Skeletal muscle cell (primary cell): ENCODE measurements around the gene AGRN.
"Not testable (repeated sequence)": the region's sequence is repeated elsewhere in the genome, so short reads cannot be mapped to it uniquely, and the experiment has no call there.

Source experiments
- DNase-seq: peaks from one replicate; pipeline ENCODE4 v3.0.0-alpha.2; 2010; ENCODE audit warnings: low read depth
- H3K4me3 ChIP-seq: 2 replicates; pipeline ENCODE4 v1.5.1; 2011; ENCODE audit warnings: low read depth, mild to moderate bottlenecking, control low read depth, low read length, moderate library complexity

Gene AGRN

DNA sequence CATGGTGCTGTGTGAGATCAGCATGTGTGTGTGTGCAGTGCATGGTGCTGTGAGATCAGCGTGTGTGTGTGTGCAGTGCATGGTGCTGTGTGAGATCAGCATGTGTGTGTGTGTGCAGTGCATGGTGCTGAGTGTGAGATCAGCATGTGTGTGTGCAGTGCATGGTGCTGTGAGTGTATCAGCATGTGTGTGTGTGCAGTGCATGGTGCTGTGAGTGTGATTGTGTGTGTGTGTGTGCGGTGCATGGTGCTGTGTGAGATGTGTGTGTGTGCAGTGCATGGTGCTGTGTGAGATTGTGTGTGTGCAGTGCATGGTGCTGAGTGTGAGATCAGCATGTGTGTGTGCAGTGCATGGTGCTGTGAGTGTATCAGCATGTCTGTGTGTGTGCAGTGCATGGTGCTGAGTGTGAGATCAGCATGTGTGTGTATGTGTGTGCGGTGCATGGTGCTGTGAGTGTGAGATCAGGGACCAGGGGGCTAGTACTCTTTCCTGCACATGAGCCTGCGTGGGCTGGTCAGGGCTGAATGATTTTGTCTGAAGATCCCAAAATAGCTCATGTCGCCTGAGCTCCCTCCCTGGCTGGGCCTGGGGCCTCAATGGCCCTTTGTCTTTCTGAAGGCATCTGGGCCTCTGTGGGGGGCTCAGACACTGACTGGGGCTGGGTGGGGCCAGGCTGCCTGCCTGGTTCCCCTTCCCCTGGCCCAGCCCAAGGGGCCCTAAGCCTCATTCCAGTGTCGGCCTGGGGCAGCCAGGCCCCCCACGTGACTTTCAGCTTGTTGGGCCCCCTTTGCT is 11.1 kb downstream of the AGRN start:
- DNase-seq, H3K4me3 ChIP-seq: not testable (repeated sequence)

DNA sequence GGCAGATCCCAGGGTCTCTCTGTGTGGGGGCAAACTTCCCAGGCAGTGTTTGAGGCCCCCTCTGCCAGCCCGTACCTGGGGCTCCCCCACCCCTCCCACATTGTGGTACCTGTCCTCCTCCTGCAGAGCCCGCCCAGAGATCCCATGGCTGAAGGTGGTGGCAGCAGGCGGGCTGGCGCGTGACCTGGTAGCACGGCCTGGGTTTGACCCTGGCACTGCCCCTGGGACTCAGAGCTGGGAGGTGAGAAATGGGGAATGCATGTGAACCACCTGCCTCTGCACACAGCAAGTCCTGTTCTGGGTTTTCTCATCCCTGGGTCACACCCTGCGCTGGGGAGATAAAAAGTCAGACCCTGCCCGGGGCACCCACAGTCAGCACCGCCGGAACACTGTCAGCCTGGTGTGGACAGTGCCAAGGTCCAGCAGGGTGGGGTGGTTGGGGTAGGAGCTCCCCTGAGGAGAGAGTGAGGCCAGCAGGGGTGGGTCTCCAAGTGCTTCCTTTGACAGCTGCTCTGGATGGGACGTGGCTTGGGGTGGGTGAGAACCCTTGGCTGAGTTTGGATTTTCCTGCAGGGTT is 11.8 kb downstream of the AGRN start:
- H3K4me3 ChIP-seq: no peak overlapping the region
- DNase-seq: no peak

DNA sequence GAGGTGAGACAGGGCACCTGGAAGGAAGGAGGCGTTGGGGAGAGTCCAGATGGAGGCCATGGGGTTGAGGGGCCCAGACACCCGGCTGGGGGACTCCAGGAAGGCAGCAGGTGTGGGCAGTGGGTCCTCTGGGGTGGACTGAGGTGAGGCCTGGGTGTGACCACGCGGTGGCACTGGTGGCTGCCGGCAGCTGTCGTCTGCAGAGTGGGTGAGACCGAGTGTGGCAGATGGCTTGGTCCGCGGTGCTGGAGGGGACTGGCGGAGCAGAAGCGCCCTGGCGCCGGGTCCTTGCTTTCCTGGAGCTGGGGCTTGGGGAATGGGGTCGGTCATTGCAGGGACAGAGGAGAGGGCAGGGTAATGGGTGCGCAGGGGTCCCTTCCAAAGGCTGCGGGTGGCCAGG is 12.5 kb downstream of the AGRN start:
- H3K4me3 ChIP-seq: peak overlapping the region; percentile 47
- DNase-seq: no peak

DNA sequence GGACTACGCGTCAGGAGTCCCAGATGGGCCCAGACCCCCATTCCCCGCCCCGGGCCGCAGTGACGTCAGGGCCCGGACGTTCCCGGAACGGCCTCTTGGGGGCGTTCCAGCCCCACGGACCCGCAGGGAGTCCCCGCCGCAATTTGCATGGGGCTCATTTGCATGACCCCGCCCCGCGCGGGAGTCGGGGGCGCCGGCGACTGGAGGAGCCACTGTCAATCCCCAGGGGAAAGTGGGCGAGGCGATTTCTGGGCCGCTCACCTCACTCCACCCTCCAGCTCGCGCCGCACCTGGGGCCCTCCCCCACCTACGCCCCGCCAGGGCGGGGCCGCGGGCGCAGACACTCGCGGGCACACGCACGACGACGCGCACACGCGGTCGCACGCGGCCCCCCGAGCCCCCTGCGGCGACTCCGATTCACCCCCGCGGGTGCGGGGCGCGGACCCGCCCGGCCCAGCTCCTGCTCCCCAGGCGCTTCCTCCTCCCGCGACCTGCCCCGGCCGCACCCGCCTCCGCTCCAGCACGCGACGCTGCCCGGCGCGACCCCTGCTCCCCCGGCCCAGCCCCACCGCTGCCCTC is 13.2 kb downstream of the AGRN start:
- peak; percentile 20 for DNase-seq
- H3K4me3 ChIP-seq: peak overlapping the region; percentile 47

DNA sequence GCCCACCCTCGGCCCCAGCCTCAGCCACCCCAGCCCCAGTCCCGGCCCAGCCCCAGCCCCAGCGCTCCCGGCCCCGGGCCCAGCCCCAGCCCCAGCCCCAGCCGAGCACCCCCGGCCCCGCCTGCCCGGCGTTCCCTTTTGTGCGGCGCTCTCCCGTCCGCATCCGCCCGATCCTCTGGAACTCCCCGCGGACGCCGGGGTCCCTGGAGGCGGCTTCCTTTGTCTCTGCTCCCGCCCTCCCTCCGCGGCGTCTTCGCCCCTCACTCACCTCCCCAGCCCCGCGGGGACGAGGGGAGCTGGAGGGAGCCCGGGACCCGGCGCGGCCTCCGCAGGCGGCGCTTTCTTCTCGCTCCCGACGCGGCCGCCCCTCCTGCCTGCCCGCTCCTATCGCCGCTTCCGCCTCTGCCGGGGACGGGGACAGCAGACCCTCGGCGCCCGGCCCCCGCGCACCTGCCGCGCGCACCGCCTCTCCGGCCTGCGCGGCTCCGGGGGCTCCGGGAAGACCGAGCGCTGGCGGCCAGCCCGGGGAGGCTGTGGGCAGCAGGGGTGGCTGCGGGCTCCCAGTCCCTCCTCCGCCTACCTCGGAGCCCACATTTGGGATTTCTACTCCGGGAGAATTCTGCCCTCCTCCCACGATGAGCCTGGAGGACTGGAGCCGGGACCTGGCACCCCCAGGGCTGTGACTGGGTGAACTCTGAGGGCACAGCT is 14.0 kb downstream of the AGRN start:
- no peak for DNase-seq
- peak overlapping the region; percentile 28 for H3K4me3 ChIP-seq

DNA sequence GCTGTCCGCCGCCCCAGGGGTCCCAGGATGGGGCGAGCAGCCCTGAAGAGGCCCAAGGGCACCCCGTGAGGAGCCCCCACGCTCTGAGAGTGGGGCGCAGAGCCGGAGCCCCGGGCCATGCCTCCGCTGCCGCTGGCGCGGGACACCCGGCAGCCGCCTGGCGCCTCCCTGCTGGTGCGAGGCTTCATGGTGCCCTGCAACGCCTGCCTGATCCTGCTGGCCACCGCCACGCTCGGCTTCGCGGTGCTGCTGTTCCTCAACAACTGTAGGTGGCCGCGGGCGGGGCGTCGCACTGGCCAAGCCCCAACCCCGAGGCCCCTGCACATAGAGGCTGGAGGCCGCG is 14.5 kb downstream of the AGRN start:
- H3K4me3 ChIP-seq: no peak overlapping the region

DNA sequence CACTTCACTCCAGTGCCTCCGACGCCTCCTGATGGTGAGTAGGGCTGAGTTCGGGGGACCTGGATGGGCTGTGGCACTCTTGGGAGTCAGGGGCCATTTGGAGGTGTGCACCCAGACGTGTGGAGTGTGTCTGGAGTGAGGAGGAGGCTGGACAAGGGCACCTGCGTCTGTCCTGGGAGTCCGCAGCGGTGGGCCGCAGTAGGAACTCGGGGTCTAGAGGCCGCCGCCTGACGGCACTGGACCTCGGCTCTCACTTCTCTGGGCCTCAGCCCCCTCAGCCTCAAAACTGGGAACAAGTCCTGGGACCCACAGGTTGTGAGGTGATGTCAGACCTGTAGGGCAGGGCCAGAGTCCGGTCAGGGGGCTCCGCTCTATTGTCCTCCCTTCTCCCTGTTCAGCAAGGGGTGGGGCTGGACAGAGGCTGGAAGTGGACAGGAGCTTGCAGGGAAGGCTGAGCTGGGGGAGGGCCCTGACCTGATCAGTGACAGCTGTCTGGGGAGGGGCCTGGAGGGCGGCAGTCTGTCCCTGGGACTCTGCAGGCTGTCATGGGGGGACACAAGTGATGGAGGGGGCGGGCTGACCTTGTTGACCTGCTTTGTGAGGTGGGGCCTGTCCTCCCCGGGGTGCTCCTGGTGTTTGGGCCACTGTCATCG is 15.5 kb downstream of the AGRN start:
- H3K4me3 ChIP-seq: no peak overlapping the region
- DNase-seq: no peak

More for the DNA sequence above, 14.5 kb downstream of the AGRN start:
- no peak for DNase-seq

DNA sequence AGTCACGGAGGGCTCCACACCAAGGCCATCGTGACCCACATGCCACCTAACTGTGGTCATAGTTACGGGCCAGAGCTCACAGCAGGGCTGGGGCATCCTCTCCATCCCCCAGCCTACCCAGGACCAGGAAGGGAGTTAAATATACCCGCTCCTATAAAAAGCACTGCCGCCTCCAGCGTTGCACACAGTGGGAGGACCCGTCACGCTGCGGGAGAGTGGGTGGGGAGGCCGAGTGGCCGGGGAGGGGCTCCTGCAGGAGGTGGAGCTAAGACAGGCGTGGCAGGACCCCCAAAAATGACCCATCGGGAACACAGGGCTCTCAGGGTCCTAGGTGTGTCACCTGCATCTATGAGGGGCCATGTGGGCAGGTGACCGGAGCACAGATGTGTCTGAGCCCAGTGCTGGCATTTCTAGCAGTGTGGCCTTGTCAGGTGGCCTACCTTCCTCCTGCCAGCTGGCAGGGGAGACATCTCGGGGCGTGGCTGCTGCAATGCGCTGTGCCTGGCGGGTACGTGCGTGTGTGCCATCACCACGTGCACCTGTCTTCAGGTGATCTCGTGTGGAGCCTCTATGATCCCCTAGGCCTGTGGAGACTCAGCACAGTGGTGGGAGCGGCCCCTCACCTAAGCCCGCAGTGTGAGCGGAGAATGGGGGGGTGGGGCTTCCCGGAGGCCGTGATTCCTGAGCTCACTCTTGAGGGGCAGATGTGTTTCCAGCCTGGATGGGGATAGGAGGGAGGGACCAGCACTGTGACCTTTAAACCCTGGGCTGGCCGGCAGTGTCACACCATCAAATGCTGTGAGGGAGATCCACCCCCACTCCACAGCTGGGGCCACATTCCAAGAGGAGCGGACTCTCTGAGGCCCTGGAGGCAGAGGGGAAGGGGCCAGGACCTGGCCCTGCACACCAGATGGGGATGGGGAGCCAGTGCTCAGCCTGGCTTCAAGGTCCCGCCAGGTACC is 17.7 kb downstream of the AGRN start:
- H3K4me3 ChIP-seq: no peak overlapping the region
- no peak for DNase-seq

DNA sequence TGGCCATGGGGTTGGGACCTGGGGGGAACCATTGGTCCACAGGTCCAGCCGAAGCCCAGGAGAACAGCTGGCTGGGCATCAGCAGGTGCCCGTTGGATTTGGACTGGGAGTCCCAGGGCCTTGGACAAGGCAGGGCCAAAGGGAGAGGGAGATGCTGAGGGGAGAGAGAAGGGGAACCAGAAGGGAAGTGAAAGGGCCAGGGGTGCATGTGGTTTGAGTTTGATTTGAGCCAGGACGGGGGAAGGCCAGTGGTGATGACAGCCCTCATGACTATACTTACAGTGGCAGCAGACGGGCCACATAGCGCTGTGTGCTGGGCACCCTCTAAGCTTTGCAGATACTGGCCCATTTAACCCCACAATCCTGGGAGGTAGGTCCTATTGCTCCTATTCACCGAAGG is 18.8 kb downstream of the AGRN start:
- no peak for DNase-seq
- H3K4me3 ChIP-seq: no peak overlapping the region

DNA sequence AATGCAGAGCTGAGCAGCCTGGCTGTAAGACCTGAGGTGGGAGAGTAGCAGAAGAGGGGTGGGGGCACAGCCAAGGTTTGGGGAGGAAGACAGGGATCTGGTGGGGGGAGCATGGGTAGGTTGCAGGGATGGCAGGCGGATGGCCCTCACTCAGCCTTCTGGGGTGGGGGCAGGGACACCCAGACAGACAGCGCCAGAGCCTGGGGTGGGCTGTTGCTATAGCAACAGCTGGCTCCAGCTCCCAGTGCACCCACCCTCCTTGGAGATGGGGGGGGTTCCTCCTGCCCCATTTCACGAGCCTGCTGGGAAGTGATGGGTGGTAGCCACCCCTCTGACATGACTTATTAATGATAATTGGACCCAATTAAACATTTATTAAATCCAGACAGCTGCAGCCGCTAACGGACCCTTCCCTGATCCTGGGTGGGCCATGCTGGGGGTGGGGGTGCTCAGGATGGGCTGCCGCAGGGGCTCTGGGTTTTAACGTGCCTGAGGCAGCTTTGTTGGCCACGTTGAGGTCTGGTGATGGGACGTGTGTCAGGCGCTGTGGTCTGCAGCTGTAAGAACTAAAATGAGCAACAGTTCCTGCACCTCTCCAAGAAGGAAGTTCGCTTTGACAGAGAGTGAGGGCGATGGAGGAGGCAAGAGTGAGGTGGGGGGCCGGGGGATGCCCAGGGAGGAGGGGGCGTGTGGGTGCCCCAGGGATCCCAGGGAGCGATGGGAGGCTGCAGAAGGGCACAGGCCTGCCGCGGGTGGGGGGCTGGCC is 19.4 kb downstream of the AGRN start:
- no peak for DNase-seq
- H3K4me3 ChIP-seq: no peak overlapping the region

DNA sequence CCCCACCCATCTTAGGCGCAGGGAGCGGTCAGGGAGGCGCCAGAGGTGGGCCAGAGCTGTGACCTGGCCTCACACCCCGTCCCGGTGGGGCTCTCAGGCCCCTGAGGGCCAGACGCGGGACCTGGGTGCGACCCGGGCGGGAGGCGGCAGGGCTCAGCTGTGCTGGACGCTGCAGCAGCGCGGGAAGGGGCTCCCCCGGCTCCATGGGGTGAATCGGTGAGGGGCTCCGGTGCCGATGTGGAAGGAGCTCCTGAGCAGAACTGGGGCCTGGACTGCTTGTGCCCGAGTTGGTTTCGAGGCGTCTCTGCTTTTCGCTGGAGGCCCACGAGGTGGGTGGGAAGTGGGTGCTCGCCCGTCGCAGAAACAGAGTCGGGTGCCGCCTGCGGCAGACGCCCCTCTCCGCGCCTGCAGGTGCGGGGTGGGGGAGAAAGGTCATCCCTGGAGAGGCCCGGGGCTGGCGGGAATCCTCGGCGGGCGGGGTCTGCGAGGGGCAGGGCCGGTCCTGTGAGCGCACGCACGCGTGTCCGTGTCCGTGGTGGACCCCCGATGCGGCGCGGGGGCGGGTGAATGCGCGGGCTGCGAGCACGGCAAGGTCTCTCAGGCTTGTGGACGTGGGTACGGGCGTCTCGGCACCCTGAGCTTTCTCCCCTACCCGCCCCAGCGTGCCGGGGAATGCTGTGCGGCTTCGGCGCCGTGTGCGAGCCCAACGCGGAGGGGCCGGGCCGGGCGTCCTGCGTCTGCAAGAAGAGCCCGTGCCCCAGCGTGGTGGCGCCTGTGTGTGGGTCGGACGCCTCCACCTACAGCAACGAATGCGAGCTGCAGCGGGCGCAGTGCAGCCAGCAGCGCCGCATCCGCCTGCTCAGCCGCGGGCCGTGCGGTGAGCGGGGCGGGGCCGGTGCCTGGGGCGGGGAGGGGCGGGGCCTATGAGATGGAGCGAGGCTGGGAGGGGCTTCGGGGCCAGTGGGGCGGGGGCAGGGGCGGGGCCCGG is 20.4 kb downstream of the AGRN start:
- DNase-seq: peak; percentile 64
- peak overlapping the region; percentile 48 for H3K4me3 ChIP-seq

DNA sequence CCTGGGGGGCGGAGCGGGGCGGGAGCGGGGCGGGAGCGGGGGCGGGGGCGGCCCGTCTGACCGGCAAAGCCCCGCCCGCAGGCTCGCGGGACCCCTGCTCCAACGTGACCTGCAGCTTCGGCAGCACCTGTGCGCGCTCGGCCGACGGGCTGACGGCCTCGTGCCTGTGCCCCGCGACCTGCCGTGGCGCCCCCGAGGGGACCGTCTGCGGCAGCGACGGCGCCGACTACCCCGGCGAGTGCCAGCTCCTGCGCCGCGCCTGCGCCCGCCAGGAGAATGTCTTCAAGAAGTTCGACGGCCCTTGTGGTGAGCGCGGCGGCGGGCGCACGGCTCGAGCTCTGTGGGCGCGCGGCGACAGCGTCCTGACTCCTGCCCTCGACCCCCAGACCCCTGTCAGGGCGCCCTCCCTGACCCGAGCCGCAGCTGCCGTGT is 21.2 kb downstream of the AGRN start:
- no peak for DNase-seq
- H3K4me3 ChIP-seq: peak overlapping the region; percentile 13

DNA sequence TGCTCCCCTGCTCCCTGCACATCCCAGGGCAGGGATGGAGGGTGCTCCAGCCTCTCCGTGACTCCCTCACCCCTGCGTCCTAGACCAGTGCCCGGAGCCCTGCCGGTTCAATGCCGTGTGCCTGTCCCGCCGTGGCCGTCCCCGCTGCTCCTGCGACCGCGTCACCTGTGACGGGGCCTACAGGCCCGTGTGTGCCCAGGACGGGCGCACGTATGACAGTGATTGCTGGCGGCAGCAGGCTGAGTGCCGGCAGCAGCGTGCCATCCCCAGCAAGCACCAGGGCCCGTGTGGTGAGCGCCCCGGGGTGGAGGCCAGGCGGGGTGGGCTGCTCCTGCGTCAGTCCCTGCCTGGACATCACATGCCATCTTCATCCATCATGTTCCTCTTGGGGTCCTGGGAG is 22.0 kb downstream of the AGRN start:
- no peak overlapping the region for H3K4me3 ChIP-seq

DNA sequence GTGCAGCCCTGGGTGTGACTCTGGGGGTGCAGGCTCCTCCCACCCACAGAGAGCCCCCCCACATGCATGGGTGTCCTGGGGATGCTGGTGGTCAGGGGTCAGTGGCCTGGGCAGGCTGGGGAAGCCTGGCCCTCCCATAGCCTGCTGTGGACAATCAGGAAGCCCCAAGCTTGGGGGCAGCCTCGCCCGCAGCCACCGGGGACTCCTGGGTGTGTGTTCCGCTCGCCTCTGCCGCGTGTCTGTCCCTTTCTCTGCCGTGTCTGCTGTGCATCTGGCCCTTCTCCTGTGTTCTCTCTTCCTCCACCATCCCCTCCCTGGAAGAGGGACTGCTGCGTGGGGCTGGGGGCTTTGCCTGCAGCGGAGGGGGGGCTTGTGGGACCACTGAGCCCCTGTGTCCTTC is 22.9 kb downstream of the AGRN start:
- DNase-seq: no peak
- H3K4me3 ChIP-seq: no peak overlapping the region

More for the DNA sequence above, 22.0 kb downstream of the AGRN start:
- no peak for DNase-seq

DNA sequence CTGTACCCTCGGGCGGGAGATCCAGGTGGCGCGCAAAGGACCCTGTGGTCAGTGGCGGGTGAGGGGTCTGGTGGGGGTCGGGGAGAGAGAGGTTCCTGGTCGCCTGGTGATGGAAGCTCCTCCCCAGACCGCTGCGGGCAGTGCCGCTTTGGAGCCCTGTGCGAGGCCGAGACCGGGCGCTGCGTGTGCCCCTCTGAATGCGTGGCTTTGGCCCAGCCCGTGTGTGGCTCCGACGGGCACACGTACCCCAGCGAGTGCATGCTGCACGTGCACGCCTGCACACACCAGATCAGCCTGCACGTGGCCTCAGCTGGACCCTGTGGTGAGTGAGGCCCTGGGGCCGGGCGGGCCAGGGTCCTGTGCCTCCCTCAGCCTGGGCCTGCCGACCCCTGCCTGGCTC is 23.5 kb downstream of the AGRN start:
- no peak overlapping the region for H3K4me3 ChIP-seq
- no peak for DNase-seq

DNA sequence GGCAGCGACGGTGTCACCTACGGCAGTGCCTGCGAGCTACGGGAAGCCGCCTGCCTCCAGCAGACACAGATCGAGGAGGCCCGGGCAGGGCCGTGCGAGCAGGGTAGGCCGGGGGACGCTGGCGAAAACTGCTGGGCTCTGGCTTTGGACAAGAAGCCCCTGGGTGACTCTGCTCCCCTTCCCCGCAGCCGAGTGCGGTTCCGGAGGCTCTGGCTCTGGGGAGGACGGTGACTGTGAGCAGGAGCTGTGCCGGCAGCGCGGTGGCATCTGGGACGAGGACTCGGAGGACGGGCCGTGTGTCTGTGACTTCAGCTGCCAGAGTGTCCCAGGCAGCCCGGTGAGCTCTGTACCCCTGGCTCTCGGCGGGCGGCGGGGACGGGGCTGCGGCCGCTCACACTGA is 24.0 kb downstream of the AGRN start:
- H3K4me3 ChIP-seq: no peak overlapping the region
- DNase-seq: no peak

DNA sequence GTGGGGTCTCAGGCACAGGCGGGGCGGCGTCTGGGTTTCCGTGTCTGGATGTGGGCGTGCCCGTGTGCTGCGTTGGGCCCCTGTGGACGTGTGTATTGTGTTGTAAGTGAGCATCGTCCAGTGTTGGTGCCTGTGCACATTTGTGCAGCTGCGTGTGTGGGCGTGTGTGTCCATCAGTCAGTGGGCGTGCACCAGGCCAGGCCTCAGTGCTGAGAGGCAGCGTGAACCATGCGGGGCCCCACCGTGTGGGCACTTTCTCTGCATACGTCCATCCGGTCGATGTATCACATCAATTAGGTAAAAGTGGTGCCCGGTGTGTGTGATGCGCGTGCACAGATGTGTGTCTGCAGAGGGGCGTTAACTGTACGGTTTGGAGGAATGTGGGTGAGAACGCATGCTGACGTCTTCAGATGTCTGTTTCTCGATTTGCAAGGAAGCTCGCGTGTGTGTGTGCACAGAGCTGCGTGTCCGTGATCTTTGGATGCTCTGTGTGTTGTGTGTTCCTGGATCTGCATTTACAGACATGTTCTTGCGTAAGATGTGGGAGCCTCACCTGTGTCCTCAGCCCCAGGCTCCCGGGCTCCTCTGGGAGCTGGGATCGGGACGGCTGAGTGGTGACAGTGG is 24.6 kb downstream of the AGRN start:
- H3K4me3 ChIP-seq: no peak overlapping the region
- DNase-seq: no peak
